ENCODE data around the gene C12orf57.

C12orf57 gene

GRCh38 chr12:6919588-6919987 lies 24.2 kb upstream of the C12orf57 start:
- DNase-seq = no peak

GRCh38 chr12:6921539-6921938 lies 22.3 kb upstream of the C12orf57 start:
- no peak for DNase-seq

GRCh38 chr12:6921996-6922946 lies 21.6 kb upstream of the C12orf57 start:
- no peak for DNase-seq

- DNase-seq = no peak
Measured at GRCh38 chr12:6923003-6923732, 20.7 kb upstream of the C12orf57 start.

GRCh38 chr12:6923851-6924250 lies 20.0 kb upstream of the C12orf57 start:
- no peak for DNase-seq

- no peak for DNase-seq
Measured at GRCh38 chr12:6925239-6925539, 18.6 kb upstream of the C12orf57 start.

GRCh38 chr12:6925540-6926279 lies 18.1 kb upstream of the C12orf57 start:
- DNase-seq = no peak

GRCh38 chr12:6927379-6928021 lies 16.3 kb upstream of the C12orf57 start, which contains the start of gene ATN1:
Gene ATN1 (plus strand): TSS chr12:6927959. CDS start chr12:6934002, 6,043 bp downstream.
- peak in 2 of 4 experiments; percentile 22 to 46 for DNase-seq

GRCh38 chr12:6928022-6928702 lies 15.7 kb upstream of the C12orf57 start:
- DNase-seq = no peak

- DNase-seq = no peak
Measured at GRCh38 chr12:6928703-6929407, 15.0 kb upstream of the C12orf57 start.

GRCh38 chr12:6929466-6930452 lies 14.1 kb upstream of the C12orf57 start:
- DNase-seq = no peak

- no peak for DNase-seq
Measured at GRCh38 chr12:6932766-6933165, 11.1 kb upstream of the C12orf57 start.

- DNase-seq = no peak
Measured at GRCh38 chr12:6934110-6934509, 9.7 kb upstream of the C12orf57 start.

- DNase-seq = no peak
Measured at GRCh38 chr12:6935371-6936193, 8.2 kb upstream of the C12orf57 start.

- DNase-seq = no peak
Measured at GRCh38 chr12:6936194-6936635, 7.6 kb upstream of the C12orf57 start.

GRCh38 chr12:6936636-6937480 lies 7.0 kb upstream of the C12orf57 start:
- peak in 2 of 4 experiments; percentile 32 to 49 for DNase-seq

- DNase-seq = peak; percentile 80 to 88 (median 84)
Measured at GRCh38 chr12:6937481-6938352, 6.1 kb upstream of the C12orf57 start.

Data from activated naive CD4-positive, alpha-beta T cell (primary cell).